GM19193 (cell line): Measurements from ENCODE around the gene ANO1.

Experiments used
- POLR2A ChIP-seq: IDR thresholded peaks from 4 replicates; pipeline ENCODE4 v1.6.1; 2011; ENCODE audit not compliant: insufficient read depth, insufficient read length; ENCODE audit errors: extremely low read depth

ANO1 gene

DNA sequence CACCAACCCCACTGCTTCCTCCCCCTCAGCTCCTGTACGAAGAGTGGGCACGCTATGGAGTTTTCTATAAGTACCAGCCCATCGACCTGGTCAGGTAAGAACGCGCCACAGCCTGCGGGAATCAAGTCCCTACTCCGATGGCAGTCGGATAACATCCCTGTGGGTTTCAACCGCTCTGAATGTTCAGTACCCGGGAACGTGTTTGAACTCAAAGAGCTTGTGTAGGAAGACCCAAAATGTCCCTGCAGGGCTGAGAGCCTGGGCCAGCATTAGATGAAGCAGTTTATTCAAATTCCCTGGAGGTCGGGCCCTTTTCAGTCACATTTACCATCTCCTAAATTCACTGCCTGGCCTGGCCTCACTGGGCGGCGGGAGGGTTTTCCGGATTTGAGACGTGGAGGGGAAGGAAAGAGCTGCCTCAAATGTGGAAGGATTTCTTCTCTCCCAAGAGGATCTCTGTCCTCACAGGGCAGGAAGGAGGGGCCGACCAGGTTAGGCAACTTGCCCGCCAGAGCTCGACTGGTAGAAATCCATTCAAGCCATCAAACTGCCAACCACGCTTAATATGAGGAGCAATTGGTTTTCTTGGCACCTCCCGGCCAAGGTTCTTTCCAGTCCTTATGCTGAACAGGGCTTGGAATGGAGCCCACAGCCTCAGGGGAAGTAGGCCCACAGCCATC lies 46.3 kb downstream of the ANO1 start:
- TF ChIP-seq POLR2A = no peak

GRCh38 chr11:70126494-70126893 lies 48.4 kb downstream of the ANO1 start:
- TF ChIP-seq POLR2A = no peak

- TF ChIP-seq POLR2A = no peak
These were observed 49.7 kb downstream of the ANO1 start for GRCh38 chr11:70127653-70128434.

GRCh38 chr11:70128435-70128906 lies 50.4 kb downstream of the ANO1 start:
- no peak for TF ChIP-seq POLR2A

DNA sequence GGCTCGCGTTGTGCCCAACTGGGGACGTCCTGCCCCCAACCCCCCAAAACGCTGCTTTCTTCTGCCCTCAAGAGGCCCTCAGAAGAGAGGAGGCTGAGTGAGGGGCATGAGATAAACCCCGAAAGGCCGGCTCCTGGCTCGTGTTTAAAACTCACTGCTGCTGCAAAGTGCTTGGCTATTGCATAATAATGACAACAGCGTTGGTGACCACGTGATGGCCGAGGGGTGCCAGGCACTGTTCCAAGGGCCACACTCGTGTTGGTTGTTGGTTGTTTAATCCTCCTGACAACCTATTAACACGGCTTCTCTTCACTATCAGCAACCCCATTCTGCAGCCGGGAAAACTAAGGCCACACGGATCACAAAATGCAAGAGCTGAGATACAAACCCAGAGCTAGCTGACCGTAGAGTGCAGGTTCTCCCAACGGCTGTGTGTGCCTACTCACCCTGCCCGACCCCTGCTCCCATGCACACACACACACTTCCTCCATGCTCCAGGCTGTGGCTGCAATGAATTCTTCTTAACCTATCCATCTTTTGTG lies 51.0 kb downstream of the ANO1 start:
- TF ChIP-seq POLR2A = no peak

- no peak for TF ChIP-seq POLR2A
These were observed 52.5 kb downstream of the ANO1 start for GRCh38 chr11:70130636-70131035.

DNA sequence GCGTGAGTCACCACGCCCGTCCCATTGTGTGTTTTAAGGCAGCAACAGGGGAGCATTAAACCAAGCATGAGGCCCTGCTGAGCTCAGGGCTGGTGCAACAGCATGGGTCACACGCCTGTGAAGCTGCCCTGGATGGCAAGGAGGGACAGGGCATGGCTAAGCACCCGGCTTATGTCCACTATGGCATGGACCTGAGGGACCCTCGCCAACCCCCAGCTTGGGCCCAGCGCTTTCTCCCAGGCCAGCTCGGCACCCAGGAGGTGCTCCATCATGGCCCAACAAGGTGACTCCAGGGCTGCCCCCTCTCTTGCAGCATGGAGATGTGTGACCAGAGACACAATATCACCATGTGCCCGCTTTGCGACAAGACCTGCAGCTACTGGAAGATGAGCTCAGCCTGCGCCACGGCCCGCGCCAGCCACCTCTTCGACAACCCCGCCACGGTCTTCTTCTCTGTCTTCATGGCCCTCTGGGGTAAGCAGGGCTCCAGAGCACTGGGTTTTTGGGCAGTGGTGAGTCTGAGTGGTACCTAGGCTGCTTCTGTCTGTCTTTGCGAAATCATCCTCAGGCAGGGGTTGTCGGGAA lies 53.6 kb downstream of the ANO1 start:
- TF ChIP-seq POLR2A = no peak

GRCh38 chr11:70132641-70133040 lies 54.5 kb downstream of the ANO1 start:
- no peak for TF ChIP-seq POLR2A

GRCh38 chr11:70133771-70134335 lies 55.7 kb downstream of the ANO1 start:
- no peak for TF ChIP-seq POLR2A

GRCh38 chr11:70134490-70134889 lies 56.4 kb downstream of the ANO1 start:
- no peak for TF ChIP-seq POLR2A

- no peak for TF ChIP-seq POLR2A
These were observed 57.0 kb downstream of the ANO1 start for GRCh38 chr11:70135142-70135541.

DNA sequence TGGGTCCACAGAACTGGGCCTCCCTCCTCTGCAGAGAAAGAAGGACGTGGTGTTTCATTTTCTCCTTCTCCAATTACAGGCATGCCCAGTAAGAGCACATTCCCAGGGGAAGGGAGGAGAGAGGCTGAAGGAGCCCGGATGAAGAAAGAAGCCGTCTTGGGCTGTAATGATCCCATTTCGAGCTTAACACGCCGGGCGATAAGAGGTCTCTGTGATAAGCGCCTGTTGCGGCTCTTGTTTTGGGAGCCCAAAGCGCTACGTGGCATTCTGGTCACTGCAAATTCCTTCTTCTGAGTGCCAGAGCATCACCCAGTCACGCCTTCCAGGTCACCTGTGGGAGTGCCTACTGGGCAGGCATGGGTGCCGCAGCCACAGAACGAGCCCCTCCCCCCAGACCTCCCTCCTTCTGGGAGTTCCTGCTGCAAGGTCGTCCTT lies 57.5 kb downstream of the ANO1 start:
- no peak for TF ChIP-seq POLR2A

DNA sequence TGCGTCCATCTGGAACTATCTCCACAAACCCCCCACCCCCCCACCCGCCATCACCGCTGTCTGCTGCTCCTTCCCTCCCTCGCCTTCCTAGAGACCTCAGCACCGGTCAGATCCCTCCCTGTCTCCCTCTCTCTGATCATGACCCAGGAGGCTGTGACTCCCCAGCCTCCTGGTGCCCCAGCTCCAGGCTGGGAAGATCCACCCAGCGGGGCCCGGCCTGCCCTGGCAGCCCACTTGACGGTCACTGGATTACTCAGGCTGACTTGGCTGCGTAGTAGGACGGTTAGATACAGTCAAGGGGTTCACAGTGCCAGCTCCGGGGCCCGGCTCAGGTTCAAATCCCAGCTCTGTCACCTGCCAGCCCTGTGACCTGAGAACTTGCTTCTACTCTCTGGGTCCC lies 59.3 kb downstream of the ANO1 start:
- no peak for TF ChIP-seq POLR2A

DNA sequence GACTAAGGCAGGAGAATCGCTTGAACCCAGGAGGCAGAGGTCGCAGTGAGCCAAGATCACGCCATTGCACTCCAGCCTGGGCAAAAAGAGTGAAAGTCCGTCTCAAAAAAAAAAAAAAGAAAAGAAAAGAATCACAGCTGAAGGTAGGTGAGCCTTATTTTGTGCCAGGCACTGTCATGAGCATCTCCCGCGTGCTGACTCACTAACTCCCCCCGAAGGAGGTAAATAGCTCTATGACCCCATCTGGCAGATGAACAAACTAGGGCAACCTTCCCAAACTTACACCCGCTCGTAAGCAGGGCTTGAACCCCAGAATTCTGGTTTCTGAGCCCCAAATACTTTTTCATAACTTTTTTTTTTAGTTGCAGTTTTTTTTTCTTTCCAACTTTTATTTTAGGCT lies 60.3 kb downstream of the ANO1 start:
- no peak for TF ChIP-seq POLR2A

- TF ChIP-seq POLR2A = no peak
These were observed 61.8 kb downstream of the ANO1 start for GRCh38 chr11:70139785-70140410.

- TF ChIP-seq POLR2A = no peak
These were observed 62.8 kb downstream of the ANO1 start for GRCh38 chr11:70140711-70141485.
